Activated T-helper 1 cell treated with Interleukin-2 at 50 U/mL for 16 hours (primary cell): ENCODE measurements around the gene STMN3.
"Not testable (repeated sequence)": the region's sequence is repeated elsewhere in the genome, so short reads cannot be mapped to it uniquely, and the experiment has no call there.

Source experiments
- DNase-seq: peaks from one replicate; pipeline ENCODE4 v3.0.0-alpha.2; 2020; ENCODE audit warnings: low read depth

STMN3 gene

GRCh38 chr20:63635431-63636141 lies 17.6 kb downstream of the STMN3 start:
- peak; percentile 68 for DNase-seq

- no peak for DNase-seq
These were observed 19.5 kb downstream of the STMN3 start for GRCh38 chr20:63633732-63634131.

GRCh38 chr20:63631426-63631825 lies 21.8 kb downstream of the STMN3 start:
- DNase-seq: not testable (repeated sequence)

DNA sequence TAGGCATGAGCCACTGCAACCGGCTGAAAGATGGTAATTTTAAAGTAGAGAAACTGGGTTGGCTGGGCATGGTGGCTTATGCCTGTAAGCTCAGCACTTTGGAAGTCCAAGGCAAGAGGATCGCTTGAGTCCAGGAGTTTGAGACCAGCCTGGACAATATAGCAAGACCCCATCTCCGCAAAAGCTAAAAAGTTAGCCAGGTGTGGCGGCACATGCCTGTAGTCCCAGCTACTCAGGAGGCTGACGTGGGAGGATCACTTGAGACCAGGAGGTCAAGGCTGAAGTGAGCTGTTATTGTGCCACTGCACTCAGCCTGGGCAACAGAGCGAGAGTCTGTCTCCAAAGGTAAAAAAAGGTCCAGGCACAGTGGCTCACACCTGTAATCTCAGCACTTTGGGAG lies 22.3 kb downstream of the STMN3 start:
- DNase-seq: not testable (repeated sequence)

DNA sequence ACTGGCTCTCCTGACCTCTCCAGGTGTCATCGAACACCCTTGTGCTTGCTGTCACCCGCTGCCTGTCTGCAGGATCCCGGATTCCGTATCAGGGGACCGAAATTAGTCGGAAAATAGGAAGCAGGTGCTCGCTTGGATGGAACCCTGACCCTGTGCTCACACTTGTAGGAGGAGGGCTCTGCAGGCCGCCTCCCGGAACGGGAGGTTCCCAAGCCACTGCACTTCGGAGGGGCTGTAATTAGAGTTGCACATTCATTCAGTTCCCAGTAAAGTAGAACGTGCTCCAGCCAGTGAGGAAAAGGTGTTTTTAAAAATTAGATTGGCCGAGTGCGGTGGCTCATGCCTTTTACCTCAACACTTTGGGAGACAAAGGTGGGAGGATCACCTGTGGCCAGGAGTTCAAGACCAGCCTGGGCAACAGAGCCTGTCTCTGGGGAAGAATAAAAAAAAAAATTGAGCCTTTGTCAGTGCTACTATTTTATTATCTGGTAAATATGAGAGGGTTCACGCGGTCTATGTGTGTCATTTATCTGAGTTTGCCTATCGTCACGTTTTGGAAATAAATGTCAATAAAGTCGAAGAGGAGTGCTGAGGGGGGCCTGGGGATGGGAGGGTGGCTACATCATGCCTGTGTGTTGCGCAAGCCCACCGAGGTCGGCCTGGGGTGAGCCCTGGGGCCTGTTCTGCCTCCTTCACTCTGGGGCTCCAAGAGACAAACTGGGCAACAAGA lies 24.8 kb downstream of the STMN3 start:
- no peak for DNase-seq

- DNase-seq: no peak
These were observed 25.4 kb downstream of the STMN3 start for GRCh38 chr20:63627751-63628245.

GRCh38 chr20:63627129-63627750 lies 26.0 kb downstream of the STMN3 start:
- peak; percentile 93 for DNase-seq

- DNase-seq: peak; percentile 69
These were observed 26.6 kb downstream of the STMN3 start, which contains the start of gene GMEB2 for GRCh38 chr20:63626424-63627128. TSS of gene GMEB2 (minus strand) at chr20:63627101. CDS start at chr20:63619397, 7,704 bp downstream.

- DNase-seq: peak; percentile 18
These were observed 27.3 kb downstream of the STMN3 start for GRCh38 chr20:63625771-63626423.

DNA sequence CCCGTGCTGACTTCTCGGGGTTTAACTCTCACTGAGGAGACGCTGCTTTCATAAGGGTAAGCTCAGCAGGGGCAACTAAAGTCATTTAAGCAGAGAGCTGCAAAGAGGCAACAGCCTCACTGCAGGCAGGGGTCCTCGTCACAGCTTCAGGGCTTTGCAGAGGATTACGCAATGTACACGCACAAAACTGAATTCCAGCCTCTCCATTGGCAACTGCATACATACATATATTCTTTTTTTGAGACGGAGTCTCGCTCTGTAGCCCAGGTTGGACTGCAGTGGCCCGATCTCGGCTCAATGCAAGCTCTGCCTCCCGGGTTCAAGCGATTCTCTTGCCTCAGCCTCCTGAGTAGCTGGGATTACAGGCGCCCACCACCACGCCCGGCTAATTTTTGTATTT lies 28.7 kb downstream of the STMN3 start:
- DNase-seq: no peak

GRCh38 chr20:63622732-63623131 lies 30.5 kb downstream of the STMN3 start:
- no peak for DNase-seq

GRCh38 chr20:63622096-63622495 lies 31.1 kb downstream of the STMN3 start:
- DNase-seq: no peak

GRCh38 chr20:63620991-63621390 lies 32.2 kb downstream of the STMN3 start:
- no peak for DNase-seq

- no peak for DNase-seq
These were observed 33.7 kb downstream of the STMN3 start for GRCh38 chr20:63619505-63619904.

GRCh38 chr20:63619086-63619485 lies 34.1 kb downstream of the STMN3 start:
- no peak for DNase-seq

DNA sequence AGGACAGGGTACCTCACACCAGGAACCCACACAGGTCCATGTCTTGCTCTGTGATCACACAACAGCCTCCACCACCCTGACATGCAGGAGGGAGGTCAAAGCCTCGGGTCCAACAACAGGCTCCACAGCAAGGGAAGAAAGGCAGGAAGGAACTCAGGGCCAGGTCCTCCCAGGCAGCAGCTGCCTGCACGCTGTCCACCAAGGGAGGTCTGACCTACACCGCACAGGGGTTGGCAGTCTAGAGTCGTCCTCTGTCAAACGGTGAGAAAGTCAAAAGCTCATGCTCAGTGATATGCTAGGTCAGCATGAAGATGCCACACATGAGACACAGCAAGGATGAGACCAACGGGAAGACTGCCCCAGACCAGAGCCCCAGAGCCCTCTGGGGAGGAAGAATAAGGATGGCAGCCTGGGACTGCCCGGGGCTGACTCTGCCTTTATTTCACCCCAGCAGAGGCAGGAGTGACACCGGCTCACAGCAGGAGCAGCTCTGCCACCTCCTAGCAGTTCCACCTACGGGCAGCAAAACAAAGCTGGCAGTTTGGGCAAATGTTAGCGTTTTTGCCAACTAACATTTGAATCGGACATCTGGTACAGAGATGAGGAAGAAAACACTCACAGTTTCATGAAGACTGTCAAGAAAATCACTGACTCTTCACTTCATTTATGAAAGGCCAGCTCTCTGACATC lies 34.8 kb downstream of the STMN3 start:
- no peak for DNase-seq

DNA sequence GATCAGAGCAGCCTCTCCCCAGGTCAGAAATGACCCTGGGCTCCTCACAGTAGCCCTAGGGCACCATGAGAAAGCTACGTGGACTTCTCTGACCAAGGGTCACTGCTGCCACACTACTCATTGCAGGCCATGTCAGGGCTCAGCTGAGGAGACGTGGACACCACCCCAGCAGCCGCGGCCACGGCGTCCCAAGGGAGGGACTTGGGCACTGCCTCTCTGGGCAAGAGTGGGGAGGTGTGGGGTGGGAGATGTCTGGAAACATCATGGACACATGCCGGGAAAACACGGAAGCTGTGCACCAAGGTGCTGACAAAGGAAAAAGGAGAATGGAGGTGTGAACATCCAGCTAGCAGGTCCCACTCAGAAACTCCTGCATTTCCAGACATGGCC lies 35.4 kb downstream of the STMN3 start:
- DNase-seq: no peak

DNA sequence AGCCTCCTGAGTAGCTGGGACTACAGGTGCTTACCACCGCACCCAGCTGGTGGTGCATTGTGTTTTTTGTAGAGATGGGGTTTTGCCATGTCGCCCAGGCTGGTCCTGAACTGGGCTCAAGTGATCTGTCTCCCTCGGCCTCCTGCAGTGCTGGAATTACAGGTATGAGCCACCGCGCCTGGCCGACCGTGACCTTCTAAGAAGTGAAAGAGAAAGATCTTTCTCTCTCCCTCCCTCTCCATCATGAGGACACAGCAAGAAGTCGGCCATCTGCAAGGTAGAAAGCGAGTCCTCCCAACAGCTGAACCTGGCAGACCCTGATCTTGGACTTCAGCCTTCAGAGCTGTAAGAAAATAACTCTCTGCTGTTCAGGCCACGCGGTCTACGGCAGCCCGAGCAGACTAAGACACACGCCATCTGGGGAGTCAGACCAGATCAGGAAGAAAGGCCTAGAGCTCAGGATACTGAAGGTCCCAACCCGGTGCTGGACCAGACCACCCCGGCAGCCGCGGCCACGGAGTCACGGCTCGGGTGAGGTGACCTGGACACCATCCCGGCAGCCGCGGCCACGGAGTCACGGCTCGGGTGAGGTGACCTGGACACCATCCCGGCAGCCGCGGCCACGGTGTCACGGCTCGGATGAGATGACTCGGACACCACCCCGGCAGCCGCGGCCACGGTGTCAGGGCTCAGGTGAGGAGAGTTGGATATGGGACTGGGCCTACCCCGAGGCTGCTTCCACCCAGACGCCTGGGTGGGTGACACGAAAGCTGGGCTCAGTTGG lies 35.9 kb downstream of the STMN3 start:
- no peak for DNase-seq

- not testable (repeated sequence) for DNase-seq
These were observed 39.2 kb downstream of the STMN3 start for GRCh38 chr20:63613863-63614594.
